Testis (tissue), 2 donors: ENCODE data around the gene FPR1.
"Not testable (repeated sequence)": the region's sequence is repeated elsewhere in the genome, so short reads cannot be mapped to it uniquely, and the experiment has no call there.

ENCODE experiments used
- CTCF ChIP-seq, 3 experiments: fragments of 450-650 bp in 2 of 3; fragments of 200-600 bp in 1 of 3; sonication (generic) in 1 of 3; IDR thresholded peaks; one replicate each; pipeline ENCODE4 v1.5.1; 2016 to 2019; ENCODE audit warnings: antibody characterized with exemption in 3 of 3, mild to moderate bottlenecking in 2 of 3, moderate library complexity in 1 of 3
- POLR2A ChIP-seq: fragments of 450-650 bp; IDR thresholded peaks from one replicate; pipeline ENCODE4 v1.6.1; 2017; ENCODE audit warnings: antibody characterized with exemption, mild to moderate bottlenecking, moderate library complexity

GRCh38 chr19:51776561-51776960 is 24.9 kb upstream of the FPR1 start:
- TF ChIP-seq POLR2A; CTCF (IDR thresholded peaks at IDR 0.05): not testable (repeated sequence)
